AG04450 (cell line): ENCODE measurements around the gene L3HYPDH. TPM values are rescaled to one million over a fixed set of nuclear protein-coding genes. Genes with fewer than 3 reads are reported as not detected.

Source experiments
- CTCF ChIA-PET: fragments of 300-600, 350-600 bp; formaldehyde crosslinking; extraction: SDS; loops from one replicate; lab custom pipeline; 2022; ENCODE audit warnings: antibody characterized with exemption, inconsistent platforms; lab: Charles Lee
- POLR2A ChIA-PET: fragments of 350-600 bp; formaldehyde crosslinking; extraction: SDS; loops from one replicate; lab custom pipeline; 2021; ENCODE audit warnings: antibody characterized with exemption, inconsistent platforms; lab: Yijun Ruan, JAX
- DNase-seq: peaks from one replicate; pipeline ENCODE4 v3.0.0-alpha.2; 2011; ENCODE audit warnings: low read depth, low spot score
- H3K27ac ChIP-seq: one replicate; pipeline ENCODE4 v1.5.1; 2012; ENCODE audit warnings: low read depth, low read length, control low read depth
- H3K27me3 ChIP-seq: one replicate; pipeline ENCODE4 v1.6.0; 2012; ENCODE audit warnings: low read length; ENCODE audit not compliant: control insufficient read depth, insufficient read depth
- H3K4me3 ChIP-seq: 2 replicates; pipeline ENCODE4 v1.5.1; 2011; ENCODE audit warnings: mild to moderate bottlenecking, low read depth, low read length, control low read depth
- H3K9me3 ChIP-seq: 2 replicates; pipeline ENCODE4 v1.5.1; 2012; ENCODE audit warnings: low read length; ENCODE audit not compliant: control insufficient read depth, insufficient read depth
- CTCF ChIP-seq: IDR thresholded peaks from 2 replicates; pipeline ENCODE4 v1.5.1; 2011; ENCODE audit warnings: low read depth, low read length, control low read depth, inconsistent platforms
- polyA plus RNA-seq: library from polyadenylated mRNA; depleted of rRNA; stranded (reverse); fragments of >200 nt; gene quantifications from 2 replicates; pipeline ENCODE4 v1.2.3, GENCODE V29; 2011; rRNA removed

L3HYPDH gene
- polyA plus RNA-seq, 1 experiment = 67.3 TPM

- Histone ChIP-seq H3K27me3 (no peaks in the 10 kb centered on the region), H3K9me3 (no peaks in the 10 kb centered on the region), H3K27ac (no peak overlapping the region), H3K4me3 (no peak overlapping the region)
- POLR2A ChIA-PET = interaction anchor here (1.4 kb wide), 1 partner anchor 240 kb away, joined by 5 read pairs; the partner anchor contains the start of gene DAAM1
- no peak for TF ChIP-seq CTCF
- DNase-seq = no peak
- CTCF ChIA-PET = interaction anchor here (0.8 to 2.8 kb wide), 7 partner anchors 16 to 305 kb away, joined by 3 to 21 read pairs (median 4); no protein-coding TSS in a partner anchor
Observed at GRCh38 chr14:59427653-59428580, 56.3 kb downstream of the L3HYPDH start.

GRCh38 chr14:59425322-59425935, 58.8 kb downstream of the L3HYPDH start:
- Histone ChIP-seq H3K9me3 (no peaks in the 10 kb centered on the region), H3K4me3 (no peak overlapping the region), H3K27ac (no peak overlapping the region), H3K27me3 (no peaks in the 10 kb centered on the region)
- TF ChIP-seq CTCF = peak; percentile 31; the same call in 1 of the 2 replicates
- CTCF ChIA-PET = interaction anchor here (0.6 kb wide), 1 partner anchor 8 kb away, joined by 7 read pairs; no protein-coding TSS in a partner anchor
- POLR2A ChIA-PET = no interaction called here
- DNase-seq = peak; percentile 8

DNA sequence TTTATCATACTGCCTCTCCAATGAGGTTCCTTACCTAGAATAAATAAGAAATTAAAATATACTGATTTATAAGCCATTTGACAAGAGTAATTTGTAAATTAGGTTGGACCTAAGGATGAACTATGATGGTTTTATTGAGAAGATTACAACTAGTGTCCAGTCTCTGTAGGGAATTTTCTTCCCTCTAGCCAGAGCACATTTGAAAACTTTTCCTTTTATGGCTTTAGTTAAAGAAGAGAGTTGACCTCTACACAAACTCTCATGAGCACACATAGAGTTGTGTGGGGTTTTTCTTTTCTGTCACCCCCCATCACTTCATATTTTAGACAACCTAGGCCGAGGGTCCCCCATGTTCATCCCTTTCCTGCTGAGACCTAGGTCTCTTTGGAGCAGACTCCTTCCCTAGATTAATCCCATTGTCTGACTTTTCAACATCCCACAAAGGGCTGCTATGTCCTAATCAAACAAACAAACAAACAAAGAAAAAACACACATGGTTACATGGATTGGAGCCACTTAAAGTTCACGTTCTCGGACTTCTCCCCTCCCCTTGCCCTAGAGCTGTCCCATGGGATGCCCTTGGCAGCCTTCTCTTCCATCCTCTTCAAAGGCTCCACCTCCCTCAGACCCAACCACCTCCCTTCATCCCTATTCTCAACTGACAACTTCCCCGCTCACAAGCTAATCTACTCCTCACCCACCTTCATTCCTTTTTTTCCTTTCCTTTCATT, 59.7 kb downstream of the L3HYPDH start:
- ChIA-PET CTCF (interaction anchor here (0.6 to 1.3 kb wide), 2 partner anchors 9 to 20 kb away, joined by 3 to 7 read pairs; no protein-coding TSS in a partner anchor), POLR2A (no interaction called here)
- no peak for DNase-seq
- H3K4me3 ChIP-seq = no peak overlapping the region
- H3K27me3 ChIP-seq = no peaks in the 10 kb centered on the region
- H3K9me3 ChIP-seq = no peaks in the 10 kb centered on the region
- no peak overlapping the region for H3K27ac ChIP-seq
- TF ChIP-seq CTCF = no peak

Other genes starting within 250 kb of the L3HYPDH start
- 1.7 and 2.4 TPM in 2 replicates for gene GPR135, start 19.0 kb downstream of the L3HYPDH start, polyA plus RNA-seq
- gene JKAMP, start 109 bp upstream of the L3HYPDH start, polyA plus RNA-seq = 162 and 208 TPM in 2 replicates
- not detected in 2 replicates for gene CCDC175, start 92.4 kb upstream of the L3HYPDH start, polyA plus RNA-seq